ENCODE data around the gene EFR3B.
"Not testable (repeated sequence)": the region's sequence is repeated elsewhere in the genome, so short reads cannot be mapped to it uniquely, and the experiment has no call there.

Gene EFR3B

GRCh38 chr2:25072606-25073005 lies 30.7 kb downstream of the EFR3B start:
- no peak for DNase-seq (ENCODE audit: low read depth)

GRCh38 chr2:25073025-25073424 lies 31.1 kb downstream of the EFR3B start:
- no peak for DNase-seq (ENCODE audit: low read depth)

GRCh38 chr2:25073914-25074313 lies 32.0 kb downstream of the EFR3B start:
- no peak for DNase-seq (ENCODE audit: low read depth)

GRCh38 chr2:25074826-25075225 lies 33.0 kb downstream of the EFR3B start:
- DNase-seq (ENCODE audit: low read depth), result no peak

GRCh38 chr2:25076749-25077148 lies 34.9 kb downstream of the EFR3B start:
- no peak for DNase-seq (ENCODE audit: low read depth)

GRCh38 chr2:25077789-25078169 lies 35.9 kb downstream of the EFR3B start:
- no peak for DNase-seq (ENCODE audit: low read depth)

- DNase-seq (ENCODE audit: low read depth), result peak; percentile 10
Observed at GRCh38 chr2:25078170-25079049, 36.5 kb downstream of the EFR3B start.

- DNase-seq (ENCODE audit: low read depth), result no peak
Observed at GRCh38 chr2:25079050-25079635, 37.3 kb downstream of the EFR3B start.

GRCh38 chr2:25081237-25081790 lies 39.4 kb downstream of the EFR3B start:
- DNase-seq (ENCODE audit: low read depth), result no peak

- no peak for DNase-seq (ENCODE audit: low read depth)
Observed at GRCh38 chr2:25082002-25082622, 40.2 kb downstream of the EFR3B start.

- no peak for DNase-seq (ENCODE audit: low read depth)
Observed at GRCh38 chr2:25085761-25086560, 44.1 kb downstream of the EFR3B start.

- DNase-seq (ENCODE audit: low read depth), result no peak
Observed at GRCh38 chr2:25088817-25089516, 47.1 kb downstream of the EFR3B start.

- DNase-seq (ENCODE audit: low read depth), result no peak
Observed at GRCh38 chr2:25089605-25090315, 47.9 kb downstream of the EFR3B start.

- DNase-seq (ENCODE audit: low read depth), result no peak
Observed at GRCh38 chr2:25090801-25091200, 48.9 kb downstream of the EFR3B start.

GRCh38 chr2:25091265-25091664 lies 49.4 kb downstream of the EFR3B start:
- DNase-seq (ENCODE audit: low read depth), result no peak

GRCh38 chr2:25098056-25098455 lies 56.2 kb downstream of the EFR3B start:
- DNase-seq (ENCODE audit: low read depth), result no peak

GRCh38 chr2:25098670-25099486 lies 57.0 kb downstream of the EFR3B start:
- no peak for DNase-seq (ENCODE audit: low read depth)

GRCh38 chr2:25102352-25102751 lies 60.5 kb downstream of the EFR3B start:
- DNase-seq (ENCODE audit: low read depth), result not testable (repeated sequence)

- peak; percentile 60 for DNase-seq (ENCODE audit: low read depth)
Observed at GRCh38 chr2:25103287-25103871, 61.5 kb downstream of the EFR3B start.
